Measurements from ENCODE around the gene OR5H2. TPM values are rescaled to one million over a fixed set of nuclear protein-coding genes. Genes with fewer than 3 reads are reported as not detected.

OR5H2 gene
- total RNA-seq, 1 donor from 2014 or later = not detected

DNA sequence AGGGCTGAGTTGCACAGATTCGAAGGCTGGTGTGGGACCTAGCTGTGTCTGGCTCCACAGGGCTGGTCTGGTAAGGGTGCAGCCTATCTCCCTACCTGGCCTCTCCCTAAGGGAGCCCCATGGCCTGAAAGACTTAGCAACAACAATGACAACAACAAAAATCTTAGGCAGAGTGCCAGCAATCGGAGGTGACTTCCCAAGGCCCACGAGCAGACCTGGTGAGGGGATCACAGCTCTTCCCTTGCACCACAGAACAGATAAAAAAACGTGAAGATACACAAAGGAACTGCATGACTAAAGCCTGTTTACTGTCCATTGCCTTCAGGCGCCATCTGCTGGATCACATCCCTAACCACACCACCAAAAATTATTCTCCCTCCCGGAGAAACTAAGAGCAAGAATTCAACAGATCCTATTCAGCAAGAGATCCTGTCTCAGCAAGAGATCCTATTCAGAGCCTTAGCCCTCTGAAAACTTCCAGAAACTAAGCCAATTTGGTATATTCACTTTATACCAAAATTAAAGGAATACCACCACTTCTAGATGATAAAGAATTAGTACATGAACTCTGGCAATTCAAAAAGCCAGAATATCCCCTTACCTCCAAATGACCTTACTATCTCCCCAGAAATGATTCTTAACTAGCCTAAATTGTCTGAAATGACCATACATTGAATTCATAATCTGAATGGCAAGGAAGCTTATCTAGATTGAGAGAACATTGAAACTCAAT lies 47.3 kb downstream of the OR5H2 start:
- peak; percentile 7 for DNase-seq (ENCODE audit: extremely low read depth, low read depth, low spot score)

DNA sequence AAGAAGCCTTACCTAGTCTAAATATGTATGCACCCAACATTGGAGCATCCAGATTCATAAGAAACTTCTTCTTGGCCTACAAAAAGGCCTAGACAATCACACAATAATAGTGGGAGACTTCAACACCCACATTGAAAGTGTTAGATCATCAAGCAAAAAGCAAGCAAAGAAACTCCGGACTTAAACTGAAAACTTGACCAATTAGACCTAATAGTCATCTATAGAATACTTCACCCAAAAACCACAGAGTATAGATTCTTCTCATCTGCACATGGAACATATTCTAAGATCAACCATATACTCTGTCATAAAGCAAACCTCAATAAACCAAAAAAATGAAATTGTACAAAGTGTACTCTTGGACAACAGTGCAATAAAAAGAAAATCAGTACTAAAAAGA lies 49.0 kb downstream of the OR5H2 start:
- DNase-seq (ENCODE audit: extremely low read depth, low read depth, low spot score) = no peak

Other genes with a start within 250 kb of the OR5H2 start
- gene GABRR3, start 247.2 kb upstream of the OR5H2 start, total RNA-seq = not detected in 2 replicates
- not detected in 2 replicates for gene OR5AC2, start 195.3 kb upstream of the OR5H2 start, total RNA-seq
- not detected in 2 replicates for gene OR5H1, start 151.8 kb upstream of the OR5H2 start, total RNA-seq
- gene OR5H14, start 135.0 kb upstream of the OR5H2 start, total RNA-seq = not detected in 2 replicates
- not detected in 2 replicates for gene OR5H15, start 115.8 kb upstream of the OR5H2 start, total RNA-seq
- gene OR5H6, start 18.3 kb upstream of the OR5H2 start, total RNA-seq = not detected in 2 replicates
- not detected in 2 replicates for gene OR5K4, start 71.3 kb downstream of the OR5H2 start, total RNA-seq
- not detected in 2 replicates for gene OR5K3, start 108.2 kb downstream of the OR5H2 start, total RNA-seq
- gene OR5K1, start 180.7 kb downstream of the OR5H2 start, total RNA-seq = not detected in 2 replicates
- not detected in 2 replicates for gene OR5K2, start 215.2 kb downstream of the OR5H2 start, total RNA-seq
- gene CLDND1, start 240.4 kb downstream of the OR5H2 start, total RNA-seq = 112 and 118 TPM in 2 replicates
- gene GPR15, start 249.5 kb downstream of the OR5H2 start, total RNA-seq = not detected in 2 replicates

Data from glomerular endothelial cell (primary cell).